Measurements from ENCODE around the gene OR8A1.
"Not testable (repeated sequence)": the region's sequence is repeated elsewhere in the genome, so short reads cannot be mapped to it uniquely, and the experiment has no call there.

OR8A1 gene

GRCh38 chr11:124595302-124595701 is 25.5 kb downstream of the OR8A1 start:
- no peak for DNase-seq

GRCh38 chr11:124597626-124598025 is 27.8 kb downstream of the OR8A1 start:
- DNase-seq, result no peak

- DNase-seq, result no peak
Measured at GRCh38 chr11:124600621-124601320, 31.0 kb downstream of the OR8A1 start.

- no peak for DNase-seq
Measured at GRCh38 chr11:124602193-124602592, 32.4 kb downstream of the OR8A1 start.

- DNase-seq, result not testable (repeated sequence)
Measured at GRCh38 chr11:124602723-124603122, 32.9 kb downstream of the OR8A1 start.

- no peak for DNase-seq
Measured at GRCh38 chr11:124605719-124606118, 35.9 kb downstream of the OR8A1 start.

GRCh38 chr11:124608147-124608546 is 38.4 kb downstream of the OR8A1 start:
- DNase-seq, result no peak

GRCh38 chr11:124610295-124610694 is 40.5 kb downstream of the OR8A1 start:
- DNase-seq, result no peak

GRCh38 chr11:124611064-124611463 is 41.3 kb downstream of the OR8A1 start, which contains the start of gene PANX3:
TSS of gene PANX3 (plus strand) at chr11:124611428. CDS start at chr11:124611557, 129 bp downstream.
- DNase-seq, result no peak

- DNase-seq, result no peak
Measured at GRCh38 chr11:124612045-124612444, 42.2 kb downstream of the OR8A1 start.

GRCh38 chr11:124612567-124613246 is 42.9 kb downstream of the OR8A1 start:
- DNase-seq, result no peak

- DNase-seq, result no peak
Measured at GRCh38 chr11:124618863-124619262, 49.1 kb downstream of the OR8A1 start.
